GM12878 (cell line): ENCODE results near the gene LOXL3. TPM values are rescaled to one million over a fixed set of nuclear protein-coding genes. Genes with fewer than 3 reads are reported as not detected.

Experiments
- ATAC-seq: fragments of 200-7000 bp; cut with Tn5 transposase; 3 replicates; pipeline ENCODE4 v1.9.1; 2020; ENCODE audit warnings: mild to moderate bottlenecking, moderate library complexity
- BruUV-seq: library from RNA; stranded (reverse); fragments of 400-500 nt; replicated peaks from 2 replicates; lab custom pipeline; 2021; lab: Mats Ljungman, UMichigan
- CTCF ChIA-PET: fragments of 300-600 bp; sonication (Branson Sonifier 250); formaldehyde crosslinking; extraction: SDS; loops from one replicate; lab custom pipeline; 2021; ENCODE audit warnings: inconsistent platforms; lab: Yijun Ruan, JAX
- POLR2A ChIA-PET: fragments of 350-600 bp; formaldehyde crosslinking; extraction: SDS; loops from one replicate; lab custom pipeline; 2021; ENCODE audit warnings: inconsistent platforms; lab: Charles Lee
- RAD21 ChIA-PET: fragments of 300-600 bp; sonication (Branson Sonifier 250); formaldehyde crosslinking; loops from one replicate; lab custom pipeline; 2023; ENCODE audit warnings: antibody characterized with exemption; ENCODE audit not compliant: unreplicated experiment; lab: Charles Lee
- SMC1A ChIA-PET: fragments of 300-600 bp; sonication (Branson Sonifier 250); formaldehyde crosslinking; loops from one replicate; lab custom pipeline; 2023; ENCODE audit not compliant: unreplicated experiment, uncharacterized antibody; lab: Charles Lee
- DNase-seq: peaks from one replicate; pipeline ENCODE4 v3.0.0-alpha.2; 2011; ENCODE audit warnings: low read depth, low spot score
- FAIRE-seq: peaks from 3 replicates; lab custom pipeline; 2011; peaks lifted over from hg19 to GRCh38; lab: Jason Lieb, UNC
- H2AFZ ChIP-seq: 2 replicates; pipeline ENCODE4 v1.6.0; 2011; ENCODE audit warnings: low read depth, low read length, control low read depth; ENCODE audit not compliant: control insufficient read depth
- H3K27ac ChIP-seq: 2 replicates; pipeline ENCODE4 v1.5.1; 2011; ENCODE audit warnings: control low read depth; ENCODE audit not compliant: control insufficient read depth, insufficient read depth
- H3K27me3 ChIP-seq, 2 experiments: replicated peaks in 1 of 2; 2 replicates each; pipeline versions ENCODE4 v1.6.0 to v1.6.1; 2011; ENCODE audit warnings: low read length in 1 of 2; ENCODE audit not compliant: control insufficient read depth in 2 of 2, insufficient read depth in 2 of 2
- H3K36me3 ChIP-seq, 2 experiments: 2 replicates each; pipeline ENCODE4 v1.5.1; 2011; ENCODE audit warnings: low read length in 1 of 2; ENCODE audit not compliant: control insufficient read depth in 2 of 2, insufficient read depth in 2 of 2
- H3K4me1 ChIP-seq: 2 replicates; pipeline ENCODE4 v1.6.1; 2011; ENCODE audit warnings: mild to moderate bottlenecking, low read length, moderate library complexity, mixed read lengths; ENCODE audit not compliant: control insufficient read depth, insufficient read depth
- H3K4me2 ChIP-seq: 2 replicates; pipeline ENCODE4 v1.6.0; 2011; ENCODE audit warnings: control low read depth; ENCODE audit not compliant: control insufficient read depth, insufficient read depth
- H3K4me3 ChIP-seq: fragments of 200-600 bp; sonication (generic); 2 replicates; pipeline ENCODE4 v1.5.1; 2016
- H3K79me2 ChIP-seq: 2 replicates; pipeline ENCODE4 v1.6.0; 2011; ENCODE audit warnings: low read length; ENCODE audit not compliant: control insufficient read depth, insufficient read depth
- H3K9ac ChIP-seq: 2 replicates; pipeline ENCODE4 v1.8.0; 2011; ENCODE audit warnings: low read length, control low read depth, mixed read lengths; ENCODE audit not compliant: control insufficient read depth, insufficient read depth
- H3K9me3 ChIP-seq: replicated peaks from 3 replicates; pipeline ENCODE4 v1.5.1; 2011; ENCODE audit warnings: mild to moderate bottlenecking, low read length; ENCODE audit not compliant: control insufficient read depth, insufficient read depth
- H4K20me1 ChIP-seq: 2 replicates; pipeline ENCODE4 v1.6.0; 2011; ENCODE audit not compliant: control insufficient read depth, insufficient read depth
- BHLHE40 ChIP-seq, 2 experiments: fragments of 450-650 bp in 1 of 2; IDR thresholded peaks; 2 replicates each; pipeline ENCODE4 v1.6.1; 2011 to 2017; ENCODE audit warnings: low read depth in 2 of 2, borderline replicate concordance in 1 of 2, improper control_type of control experiment in 1 of 2, low read length in 1 of 2, mild to moderate bottlenecking in 1 of 2
- HCFC1 ChIP-seq: fragments of 150-350 bp; IDR thresholded peaks from 2 replicates; pipeline ENCODE4 v1.6.1; 2014; ENCODE audit warnings: low read length
- NR2C1 ChIP-seq: fragments of 450-650 bp; IDR thresholded peaks from 2 replicates; pipeline ENCODE4 v1.6.1; 2017; ENCODE audit warnings: antibody characterized with exemption, mild to moderate bottlenecking, moderate library complexity
- WGBS: methylation state at CpG from one replicate; pipeline ENCODE4 v1.1.6; 2016; ENCODE audit warnings: low lambda C conversion rate; ENCODE audit not compliant: insufficient replicate concordance, insufficient coverage; ENCODE audit errors: missing lambda C conversion rate; 5-methylcytosine and 5-hydroxymethylcytosine counted together
- in situ Hi-C: fragments of 300-500 bp; cut with MboI; formaldehyde crosslinking; loops from 9 replicates; pipeline ENCODE4 v1.14.3; 2018; ENCODE audit warnings: mixed read lengths
- intact Hi-C: fragments of 100-400 bp; cut with micrococcal nuclease; formaldehyde crosslinking; loops from one replicate; pipeline ENCODE4 v1.14.2; 2022; ENCODE audit not compliant: unreplicated experiment
- polyA plus RNA-seq, 11 experiments: library from polyadenylated mRNA; depleted of rRNA in 4 of 11; unstranded in 6 of 11; stranded (reverse) in 5 of 11; fragments of >200 nt; fragmentation: Nextera tagmentation in 4 of 11; fragmentation: Illumina TruSeq in 1 of 11; extraction: Ambion mirVana in 4 of 11; extraction: Trizol in 1 of 11; gene quantifications; 1 replicate in 1 of 11; 2 replicates in 10 of 11; pipeline versions ENCODE4 v1.2.1 to v1.2.3, GENCODE V29; 2011 to 2016; ENCODE audit warnings: inconsistent platforms in 2 of 11, missing spikeins in 2 of 11, low read depth in 1 of 11
- total RNA-seq, 4 experiments: library from RNA; depleted of rRNA in 3 of 4; stranded (reverse); fragments of >200 nt in 3 of 4; fragmentation: Illumina TruSeq in 1 of 4; extraction: Trizol in 1 of 4; gene quantifications; 2 replicates each; pipeline versions ENCODE4 v1.2.1 to v1.2.3, GENCODE V29; 2013 to 2021

Gene LOXL3
- total and polyA plus RNA-seq, 10 of the 15 experiments (the other 5 are each of a cell fraction or from before 2014, with no cell fraction given), result 6.2 to 40.9 (median 23.3) TPM

GRCh38 chr2:74502147-74502719 is 51.5 kb downstream of the LOXL3 start:
- Histone ChIP-seq H3K4me1 (peaks cover 30% of the 10 kb centered on the region), H3K9me3 (no peaks in the 10 kb centered on the region), H3K27ac (no peak overlapping the region), H3K27me3 (peaks cover 15 to 25% of the 10 kb centered on the region in 2 experiments; a peak in 3 of 4 replicates), H2AFZ (peak overlapping the region; percentile 85), H3K4me2 (peak overlapping the region; percentile 93), H4K20me1 (no peaks in the 10 kb centered on the region), H3K4me3 (peak overlapping the region; percentile 73), H3K36me3 (peaks cover 0 to 7% of the 10 kb centered on the region in 2 experiments; a peak in 1 of 4 replicates), H3K9ac (peak overlapping the region; percentile 55), H3K79me2 (peaks cover 12% of the 10 kb centered on the region)
- CTCF ChIA-PET, result interaction anchor here (4.8 to 13.9 kb wide), 3 partner anchors 19 to 84 kb away, joined by 34 to 231 read pairs (median 135); partner anchors contain the start of genes AUP1, CCDC142, DQX1 and HTRA2
- POLR2A ChIA-PET, result interaction anchor here (1.9 kb wide), 1 partner anchor 111 kb away, joined by 4 read pairs; no protein-coding TSS in a partner anchor
- RAD21 ChIA-PET, result interaction anchor here (0.8 to 2.9 kb wide), 5 partner anchors 18 to 87 kb away, joined by 3 to 10 read pairs (median 8); partner anchors contain the start of genes AUP1, CCDC142, HTRA2 and TTC31
- ATAC-seq (no peak), DNase-seq (no peak), FAIRE-seq (no peak)
- intact Hi-C loops, result loop anchor here (2.0 kb wide), 1 partner anchor 19 kb away; the partner anchor contains the start of genes CCDC142 and TTC31
- no TSS peak for BruUV-seq
- TF ChIP-seq HCFC1, result no peak
- peak in 1 of 2 experiments; percentile 23; a peak in 1 of 4 replicates for TF ChIP-seq BHLHE40 (IDR thresholded peaks at IDR 0.05; ENCODE audit: borderline replicate concordance in 1 of 2, low read depth in 2 of 2, low read length in 1 of 2)
- TF ChIP-seq NR2C1, result peak; percentile 44; the same call in 1 of the 2 replicates
- in situ Hi-C loops, result no loop called here
- 21% methylated on average over 24 of the region's 32 CpGs for WGBS
- SMC1A ChIA-PET, result interaction anchor here (1.3 to 7.0 kb wide), 2 partner anchors 13 to 84 kb away, joined by 5 to 71 read pairs; no protein-coding TSS in a partner anchor
